ENCODE results near the gene KHNYN.

The KHNYN gene

GRCh38 chr14:24425704-24426103 is 4.0 kb upstream of the KHNYN start:
- DNase-seq: no peak

DNA sequence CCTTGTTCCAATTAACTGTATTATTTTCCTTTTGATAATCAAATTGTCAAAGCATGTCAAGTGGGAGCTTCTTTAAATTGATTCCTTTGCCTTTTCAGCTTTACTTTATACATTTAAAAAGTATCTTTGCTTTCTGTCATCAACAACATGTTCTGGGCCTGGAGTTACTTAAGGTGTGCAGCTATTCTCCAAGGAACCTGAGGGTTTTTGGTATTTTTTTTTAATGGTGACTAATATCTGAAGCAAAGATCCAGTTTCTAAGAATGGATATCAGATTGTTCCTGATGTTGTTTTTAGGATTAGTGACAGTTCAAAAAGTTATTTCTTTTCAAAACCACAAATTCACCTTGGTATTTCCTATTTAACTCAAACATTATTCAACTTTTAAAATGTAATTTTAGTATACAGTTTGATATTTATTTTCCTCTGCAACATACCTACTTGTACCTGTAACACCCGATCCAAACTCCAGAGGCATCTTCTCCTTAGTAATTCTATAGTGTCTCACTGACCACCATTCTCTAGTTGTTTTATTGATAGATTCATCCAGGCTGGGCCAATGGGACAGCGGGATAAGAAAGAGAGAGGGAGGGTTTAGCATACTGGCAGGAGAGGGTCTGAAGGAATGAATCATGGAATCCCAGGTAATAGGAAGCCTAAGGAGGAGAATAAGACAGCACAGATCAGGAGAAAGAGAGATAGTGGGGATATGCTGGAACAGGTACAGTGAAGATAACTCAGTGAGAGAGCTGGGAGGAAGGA is 3.4 kb upstream of the KHNYN start:
- DNase-seq: no peak

- DNase-seq: no peak
Measured at GRCh38 chr14:24426912-24427536, 2.7 kb upstream of the KHNYN start.

DNA sequence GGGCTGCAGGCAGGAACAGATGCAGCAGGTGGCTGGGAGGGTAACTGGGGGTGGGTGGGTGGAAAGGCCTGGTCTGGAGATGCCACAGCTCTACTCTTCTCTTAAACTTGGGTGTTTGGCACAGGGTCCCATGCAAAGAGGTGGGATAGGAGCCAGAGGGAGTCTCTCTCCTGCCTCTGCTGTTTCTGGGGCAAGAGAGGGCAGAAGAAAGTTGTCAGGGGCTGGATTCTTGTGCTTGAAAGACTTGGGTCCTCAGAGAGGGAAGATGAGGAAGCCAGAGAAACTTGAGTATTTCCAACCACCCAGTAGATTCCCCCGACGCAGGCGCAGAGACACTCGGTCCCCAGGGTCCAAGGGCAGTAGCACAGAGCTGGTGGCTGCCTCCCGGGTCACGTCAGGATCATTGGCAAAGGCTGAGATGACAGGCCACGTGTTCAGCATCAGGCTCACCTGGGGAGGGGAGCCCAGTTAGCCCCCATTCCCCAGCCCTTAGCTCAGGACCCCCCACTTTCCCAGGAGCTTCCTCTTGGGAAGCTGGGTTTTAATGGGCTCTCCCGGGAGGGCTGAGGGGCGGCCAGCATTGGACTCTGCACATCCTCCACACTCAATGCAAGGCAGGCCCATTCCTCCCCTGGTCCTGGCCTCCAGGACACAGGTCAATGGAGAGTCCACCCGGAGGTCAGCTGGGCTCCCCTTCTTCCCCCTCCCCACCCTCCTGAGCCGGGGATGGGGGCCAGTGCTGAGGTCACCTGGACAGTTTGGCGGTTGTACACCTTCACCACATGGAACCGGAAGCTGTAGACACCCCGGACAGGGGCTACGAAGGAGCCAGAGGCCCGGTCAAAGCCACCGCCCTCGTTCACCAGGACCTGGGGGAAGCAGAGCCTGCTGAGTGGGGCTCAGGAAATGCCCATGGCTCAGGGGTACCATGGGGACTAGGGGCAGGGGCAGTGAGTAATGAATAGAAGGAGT is 1.9 kb upstream of the KHNYN start:
- DNase-seq: no peak

DNA sequence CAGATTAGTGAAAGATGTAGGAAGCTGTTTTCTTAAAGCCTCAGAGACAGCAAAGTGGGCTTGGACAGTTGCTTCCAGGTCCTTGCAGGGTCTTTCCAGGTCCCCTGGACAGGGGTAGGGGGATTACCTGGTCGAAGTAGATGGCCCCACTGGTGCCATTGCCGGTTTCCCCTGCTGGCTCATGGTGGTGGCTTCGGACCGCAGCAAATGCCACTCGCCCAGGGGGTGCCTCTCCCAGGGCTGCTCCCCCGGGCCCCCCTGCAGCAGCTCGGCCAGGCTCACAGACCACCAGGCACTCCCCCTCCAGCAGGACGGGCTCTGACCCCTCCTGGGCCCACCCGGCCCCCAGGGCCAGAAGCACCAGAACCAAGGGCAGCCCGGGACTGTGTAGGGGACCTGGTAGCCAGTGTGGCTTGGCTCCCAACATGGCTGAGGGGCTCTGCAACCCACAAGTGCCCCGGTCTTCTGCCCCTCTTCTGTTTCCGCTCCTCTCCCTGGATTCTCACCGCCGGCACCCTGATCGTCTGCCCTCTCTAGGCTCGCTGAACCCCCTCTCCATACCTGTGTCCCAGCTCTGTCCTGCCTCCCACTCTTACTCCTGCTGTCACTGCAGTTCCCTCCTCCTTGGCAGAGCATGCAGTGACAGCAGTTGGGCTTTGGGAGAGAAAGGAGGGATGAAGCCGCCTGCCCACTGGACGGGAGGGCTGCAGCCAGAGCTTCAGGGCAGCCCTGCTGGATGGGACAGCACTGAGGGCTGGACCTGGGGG is 943 bp upstream of the KHNYN start:
- no peak for DNase-seq

DNA sequence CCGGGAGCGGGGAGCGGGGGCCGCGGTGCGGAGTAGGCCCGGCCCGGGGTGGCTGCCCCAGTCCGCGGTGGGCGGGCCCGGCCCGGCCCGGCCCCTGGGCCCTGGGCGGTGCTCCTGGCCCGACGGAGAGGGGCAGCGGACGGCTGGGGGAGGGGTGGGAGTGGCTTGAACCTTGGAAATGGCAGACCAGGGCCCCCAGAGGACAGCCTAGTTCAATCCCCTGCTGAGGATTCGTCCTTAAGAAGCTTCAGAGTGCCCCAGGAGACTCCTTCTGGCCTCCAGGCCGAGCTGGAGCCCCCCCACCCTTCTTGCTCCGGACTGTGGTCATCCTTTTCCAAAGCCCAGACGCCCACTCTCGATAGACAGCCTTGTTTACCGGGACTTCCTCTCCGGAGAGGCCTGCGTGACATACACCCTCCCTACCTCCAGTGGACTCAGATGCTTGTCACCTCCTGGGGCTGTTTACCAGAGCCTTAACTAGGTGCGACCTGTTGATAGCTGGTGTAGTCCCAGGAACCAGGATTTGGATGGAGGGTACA is 458 bp downstream of the KHNYN start:
- DNase-seq: no peak

GRCh38 chr14:24430682-24431568 is 1.2 kb downstream of the KHNYN start:
- DNase-seq: no peak

DNA sequence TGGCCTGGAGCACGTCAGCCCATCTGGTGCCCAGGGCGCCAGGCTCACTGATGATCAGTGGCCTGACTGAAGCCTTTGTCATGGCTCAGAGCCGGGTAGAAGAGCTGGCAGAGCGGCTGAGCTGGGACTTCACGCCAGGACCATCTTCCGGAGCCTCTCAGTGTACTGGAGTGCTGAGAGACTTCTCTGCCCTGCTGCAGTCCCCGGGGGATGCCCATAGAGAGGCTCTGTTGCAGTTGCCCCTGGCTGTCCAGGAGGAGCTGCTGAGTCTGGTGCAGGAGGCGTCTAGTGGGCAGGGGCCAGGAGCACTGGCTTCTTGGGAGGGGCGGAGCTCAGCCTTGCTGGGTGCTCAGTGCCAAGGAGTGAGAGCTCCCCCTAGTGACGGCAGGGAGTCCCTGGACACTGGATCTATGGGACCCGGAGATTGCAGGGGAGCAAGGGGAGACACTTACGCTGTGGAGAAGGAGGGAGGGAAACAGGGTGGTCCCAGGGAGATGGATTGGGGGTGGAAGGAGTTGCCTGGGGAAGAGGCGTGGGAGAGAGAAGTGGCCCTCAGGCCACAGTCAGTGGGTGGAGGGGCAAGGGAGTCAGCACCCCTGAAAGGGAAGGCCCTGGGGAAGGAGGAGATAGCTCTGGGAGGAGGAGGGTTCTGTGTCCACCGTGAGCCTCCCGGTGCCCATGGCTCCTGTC is 2.0 kb downstream of the KHNYN start:
- peak; percentile 91 for DNase-seq

DNA sequence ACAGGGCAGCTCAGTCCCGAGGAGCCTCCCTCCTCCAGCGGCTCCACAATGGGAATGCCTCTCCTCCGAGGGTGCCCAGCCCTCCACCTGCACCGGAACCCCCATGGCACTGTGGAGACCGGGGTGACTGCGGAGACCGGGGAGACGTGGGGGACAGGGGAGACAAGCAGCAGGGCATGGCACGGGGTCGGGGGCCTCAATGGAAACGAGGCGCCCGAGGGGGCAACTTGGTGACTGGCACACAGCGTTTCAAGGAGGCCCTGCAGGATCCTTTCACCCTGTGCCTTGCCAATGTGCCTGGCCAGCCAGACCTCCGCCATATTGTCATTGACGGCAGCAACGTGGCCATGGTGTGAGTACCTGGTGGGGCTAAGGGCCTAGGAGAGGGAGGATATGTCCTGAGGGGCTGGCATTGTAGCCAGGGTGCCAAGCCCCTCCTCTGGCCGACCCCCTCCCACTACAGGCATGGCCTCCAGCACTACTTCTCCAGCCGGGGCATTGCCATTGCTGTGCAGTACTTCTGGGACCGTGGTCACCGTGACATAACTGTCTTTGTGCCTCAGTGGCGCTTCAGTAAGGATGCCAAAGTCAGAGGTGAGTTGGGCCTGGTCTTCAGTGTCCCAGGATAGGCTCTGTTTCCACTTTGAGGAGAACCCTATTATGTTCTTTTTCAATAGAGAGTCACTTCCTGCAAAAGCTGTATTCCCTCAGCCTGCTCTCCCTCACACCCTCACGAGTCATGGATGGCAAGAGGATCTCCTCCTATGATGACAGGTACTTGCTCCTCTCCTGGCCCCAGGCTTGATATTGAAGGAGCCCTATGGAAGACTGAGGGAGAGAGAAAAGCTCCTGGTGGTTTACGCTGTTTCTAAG is 2.7 kb downstream of the KHNYN start:
- no peak for DNase-seq

DNA sequence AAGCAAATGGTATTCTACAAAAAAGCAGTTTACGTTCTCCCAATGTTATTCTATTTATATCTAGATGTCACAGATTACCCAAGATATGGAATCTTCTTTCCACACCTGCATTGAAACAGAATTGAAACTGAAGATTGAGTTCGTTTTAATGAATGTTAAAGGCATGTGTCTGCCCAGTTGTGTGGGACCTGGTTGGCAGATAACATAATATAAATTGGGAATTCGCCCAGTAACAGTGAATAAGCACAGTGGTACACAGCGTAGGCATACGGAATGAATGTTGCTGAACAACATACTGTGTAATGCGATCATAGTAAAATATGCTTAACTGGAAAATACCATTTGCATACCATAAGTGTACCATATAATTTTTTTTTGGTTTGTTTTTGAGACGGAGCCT is 4.3 kb downstream of the KHNYN start:
- DNase-seq: no peak

GRCh38 chr14:24434676-24435075 is 4.9 kb downstream of the KHNYN start:
- DNase-seq: no peak

DNA sequence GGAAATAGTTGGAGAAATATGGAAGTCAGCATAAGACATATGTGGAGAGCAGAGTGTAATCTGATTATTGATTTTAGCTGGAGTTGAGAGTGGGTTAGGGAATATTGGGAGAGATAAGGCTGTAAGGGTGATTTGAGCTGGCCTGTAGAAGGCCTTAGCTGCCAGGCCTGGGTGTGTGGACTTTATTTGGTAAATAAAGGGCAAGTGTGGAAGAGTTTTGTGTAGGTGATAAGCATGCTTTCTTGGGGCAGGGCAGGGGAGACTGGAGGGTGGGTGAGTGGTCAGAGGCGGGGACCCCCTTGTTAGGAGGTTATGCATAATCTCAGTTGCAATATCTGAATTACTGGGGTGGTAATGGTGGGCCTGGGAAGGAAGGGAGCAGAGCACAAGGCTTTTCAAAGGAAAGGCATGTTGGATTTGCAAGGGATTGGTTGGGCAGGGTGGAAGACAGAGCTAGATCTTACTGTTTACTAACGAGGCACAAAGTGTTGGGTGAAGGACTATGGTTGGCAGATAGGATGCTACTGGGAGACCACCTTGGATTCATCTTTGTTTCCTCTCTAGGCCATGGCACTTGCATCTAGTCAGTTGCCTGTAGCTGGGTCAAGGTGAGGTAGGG is 5.5 kb downstream of the KHNYN start:
- no peak for DNase-seq

- no peak for DNase-seq
Measured at GRCh38 chr14:24435998-24436354, 6.2 kb downstream of the KHNYN start.

- DNase-seq: peak; percentile 88
Measured at GRCh38 chr14:24436355-24437019, 6.7 kb downstream of the KHNYN start.

GRCh38 chr14:24437020-24437735 is 7.4 kb downstream of the KHNYN start:
- no peak for DNase-seq

- no peak for DNase-seq
Measured at GRCh38 chr14:24437736-24438067, 7.9 kb downstream of the KHNYN start.

GRCh38 chr14:24438223-24439097 is 8.7 kb downstream of the KHNYN start:
- DNase-seq: no peak

All from DMS79 treated with DMSO at 0.1 percent for 48 hours (cell line).